ENCODE results near the gene CNTNAP5. TPM values are rescaled to one million over a fixed set of nuclear protein-coding genes. Genes with fewer than 3 reads are reported as not detected.

The CNTNAP5 gene
- total RNA-seq, 1 experiment from 2014 or later: not detected

- TF ChIP-seq, protein P1, sequence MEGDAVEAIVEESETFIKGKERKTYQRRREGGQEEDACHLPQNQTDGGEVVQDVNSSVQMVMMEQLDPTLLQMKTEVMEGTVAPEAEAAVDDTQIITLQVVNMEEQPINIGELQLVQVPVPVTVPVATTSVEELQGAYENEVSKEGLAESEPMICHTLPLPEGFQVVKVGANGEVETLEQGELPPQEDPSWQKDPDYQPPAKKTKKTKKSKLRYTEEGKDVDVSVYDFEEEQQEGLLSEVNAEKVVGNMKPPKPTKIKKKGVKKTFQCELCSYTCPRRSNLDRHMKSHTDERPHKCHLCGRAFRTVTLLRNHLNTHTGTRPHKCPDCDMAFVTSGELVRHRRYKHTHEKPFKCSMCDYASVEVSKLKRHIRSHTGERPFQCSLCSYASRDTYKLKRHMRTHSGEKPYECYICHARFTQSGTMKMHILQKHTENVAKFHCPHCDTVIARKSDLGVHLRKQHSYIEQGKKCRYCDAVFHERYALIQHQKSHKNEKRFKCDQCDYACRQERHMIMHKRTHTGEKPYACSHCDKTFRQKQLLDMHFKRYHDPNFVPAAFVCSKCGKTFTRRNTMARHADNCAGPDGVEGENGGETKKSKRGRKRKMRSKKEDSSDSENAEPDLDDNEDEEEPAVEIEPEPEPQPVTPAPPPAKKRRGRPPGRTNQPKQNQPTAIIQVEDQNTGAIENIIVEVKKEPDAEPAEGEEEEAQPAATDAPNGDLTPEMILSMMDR (IDR thresholded peaks at IDR 0.05; ENCODE audit: unreplicated experiment): no peak
- Mint-ChIP-seq H3K4me3 (ENCODE audit: unreplicated experiment) (no peak overlapping the region), H3K9me3 (ENCODE audit: unreplicated experiment) (peaks cover 9% of the 10 kb centered on the region), H3K4me1 (ENCODE audit: insufficient read depth, unreplicated experiment) (peaks cover 6% of the 10 kb centered on the region), H3K27ac (ENCODE audit: low read depth, unreplicated experiment) (no peak overlapping the region), H3K36me3 (ENCODE audit: insufficient read depth, unreplicated experiment) (no peaks in the 10 kb centered on the region), H3K27me3 (ENCODE audit: insufficient read depth, unreplicated experiment) (no peaks in the 10 kb centered on the region)
- intact Hi-C loops (cut with micrococcal nuclease): no loop called here
- no peak for DNase-seq (ENCODE audit: unreplicated experiment)
- POLR2A ChIA-PET: no interaction called here
- BruUV-seq (replicated peaks): no TSS peak
- CTCF ChIA-PET: no interaction called here
These were observed 291.0 kb downstream of the CNTNAP5 start for GRCh38 chr2:124316133-124316532.

- peaks cover under 1% of the 10 kb centered on the region for H3K9me3 Mint-ChIP-seq (ENCODE audit: unreplicated experiment)
- no peak for DNase-seq (ENCODE audit: unreplicated experiment)
- no peaks in the 10 kb centered on the region for H3K27me3 Mint-ChIP-seq (ENCODE audit: insufficient read depth, unreplicated experiment)
- ChIA-PET CTCF (no interaction called here), POLR2A (no interaction called here)
- intact Hi-C loops (cut with micrococcal nuclease): no loop called here
- TF ChIP-seq, protein P1 (IDR thresholded peaks at IDR 0.05; ENCODE audit: unreplicated experiment): no peak
- H3K36me3 Mint-ChIP-seq (ENCODE audit: insufficient read depth, unreplicated experiment): no peaks in the 10 kb centered on the region
- no peak overlapping the region for H3K27ac Mint-ChIP-seq (ENCODE audit: low read depth, unreplicated experiment)
- H3K4me3 Mint-ChIP-seq (ENCODE audit: unreplicated experiment): no peak overlapping the region
- no TSS peak for BruUV-seq (replicated peaks)
- H3K4me1 Mint-ChIP-seq (ENCODE audit: insufficient read depth, unreplicated experiment): peaks cover 6% of the 10 kb centered on the region
These were observed 292.0 kb downstream of the CNTNAP5 start for GRCh38 chr2:124316881-124317605.

DNA sequence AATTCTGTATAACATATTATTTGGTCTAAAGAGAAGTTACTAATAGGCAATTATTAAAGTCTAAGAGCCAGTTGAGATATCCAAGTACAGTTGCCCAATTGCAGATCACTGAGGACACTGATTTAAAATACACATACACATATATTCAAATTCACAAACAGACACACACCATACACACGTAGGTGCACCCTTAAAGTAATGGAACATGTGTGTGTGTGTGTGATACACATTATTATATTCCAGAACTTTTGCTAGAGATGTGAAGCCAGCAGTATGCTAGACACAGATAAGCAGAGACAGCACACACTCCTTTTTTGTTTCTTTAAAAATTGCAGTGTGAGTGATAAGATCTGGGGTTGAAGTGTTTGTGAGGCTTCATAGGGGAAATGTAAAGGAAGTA, 292.5 kb downstream of the CNTNAP5 start:
- H3K9me3 Mint-ChIP-seq (ENCODE audit: unreplicated experiment): no peaks in the 10 kb centered on the region
- H3K27me3 Mint-ChIP-seq (ENCODE audit: insufficient read depth, unreplicated experiment): no peaks in the 10 kb centered on the region
- no TSS peak for BruUV-seq (replicated peaks)
- no peaks in the 10 kb centered on the region for H3K36me3 Mint-ChIP-seq (ENCODE audit: insufficient read depth, unreplicated experiment)
- H3K27ac Mint-ChIP-seq (ENCODE audit: low read depth, unreplicated experiment): no peak overlapping the region
- POLR2A ChIA-PET: no interaction called here
- CTCF ChIA-PET: no interaction called here
- peaks cover 6% of the 10 kb centered on the region for H3K4me1 Mint-ChIP-seq (ENCODE audit: insufficient read depth, unreplicated experiment)
- TF ChIP-seq, protein P1 (IDR thresholded peaks at IDR 0.05; ENCODE audit: unreplicated experiment): no peak
- no peak for DNase-seq (ENCODE audit: unreplicated experiment)
- intact Hi-C loops (cut with micrococcal nuclease): no loop called here
- no peak overlapping the region for H3K4me3 Mint-ChIP-seq (ENCODE audit: unreplicated experiment)

GRCh38 chr2:124318913-124319312, 293.8 kb downstream of the CNTNAP5 start:
- Mint-ChIP-seq H3K4me3 (ENCODE audit: unreplicated experiment) (no peak overlapping the region), H3K36me3 (ENCODE audit: insufficient read depth, unreplicated experiment) (peaks cover 6% of the 10 kb centered on the region), H3K27me3 (ENCODE audit: insufficient read depth, unreplicated experiment) (no peaks in the 10 kb centered on the region), H3K9me3 (ENCODE audit: unreplicated experiment) (no peaks in the 10 kb centered on the region), H3K27ac (ENCODE audit: low read depth, unreplicated experiment) (no peak overlapping the region), H3K4me1 (ENCODE audit: insufficient read depth, unreplicated experiment) (peaks cover 15% of the 10 kb centered on the region)
- ChIA-PET CTCF (interaction anchor here (1.1 kb wide), 1 partner anchor 193 kb away, joined by 3 read pairs; no protein-coding TSS in a partner anchor), POLR2A (no interaction called here)
- intact Hi-C loops (cut with micrococcal nuclease): no loop called here
- peak; percentile 11 for DNase-seq (ENCODE audit: unreplicated experiment)
- no TSS peak for BruUV-seq (replicated peaks)
- TF ChIP-seq, protein P1 (IDR thresholded peaks at IDR 0.05; ENCODE audit: unreplicated experiment): no peak
